Adrenal gland (tissue), 12 donors: ENCODE data around the gene CDC42. TPM values are rescaled to one million over a fixed set of nuclear protein-coding genes. Genes with fewer than 3 reads are reported as not detected.
A peak's percentile ranks its signal among the peaks of the same experiment; 100 is the strongest.

Source experiments
- DNase-seq, 7 donors: peaks; one replicate each; pipeline ENCODE4 v3.0.0-alpha.2; 2019 to 2020
- H3K27ac ChIP-seq, 5 donors: fragments of 200-600 bp; sonication (generic) in 4 of 5; 1 replicate in 3 of 5; 2 replicates in 2 of 5; pipeline versions ENCODE4 v1.5.1 to v1.8.0; 2016 to 2020; ENCODE audit warnings: mild to moderate bottlenecking in 1 of 5
- H3K27me3 ChIP-seq: fragments of 200-600 bp; 2 replicates; pipeline ENCODE4 v1.8.0; 2021
- H3K36me3 ChIP-seq, 2 donors: fragments of 200-600 bp; replicated peaks in 1 of 2; 1 replicate in 1 of 2; 2 replicates in 1 of 2; pipeline versions ENCODE4 v1.5.1 to v1.8.0; 2018 to 2022
- H3K4me1 ChIP-seq, 2 donors: fragments of 200-600 bp; replicated peaks in 1 of 2; 1 replicate in 1 of 2; 2 replicates in 1 of 2; pipeline versions ENCODE4 v1.5.1 to v1.8.0; 2018 to 2021
- H3K4me3 ChIP-seq, 4 donors: fragments of 200-600 bp; sonication (generic) in 3 of 4; one replicate each; pipeline ENCODE4 v1.5.1; 2016 to 2018
- H3K9me3 ChIP-seq, 3 donors: fragments of 200-600 bp; sonication (generic) in 1 of 3; replicated peaks in 1 of 3; 1 replicate in 2 of 3; 2 replicates in 1 of 3; pipeline versions ENCODE4 v1.5.1 to v1.8.0; 2016 to 2021
- CTCF ChIP-seq, 6 experiments: fragments of 450-650 bp in 4 of 6; fragments of 200-600 bp in 2 of 6; sonication (generic) in 1 of 6; IDR thresholded peaks; 1 replicate in 5 of 6; 2 replicates in 1 of 6; pipeline versions ENCODE4 v1.5.1 to v1.8.0; 2016 to 2021; ENCODE audit warnings: antibody characterized with exemption in 6 of 6, mild to moderate bottlenecking in 2 of 6, moderate library complexity in 1 of 6
- POLR2A ChIP-seq, 2 donors: fragments of 450-650 bp; IDR thresholded peaks; one replicate each; pipeline ENCODE4 v1.6.1; 2017; ENCODE audit warnings: antibody characterized with exemption in 2 of 2, mild to moderate bottlenecking in 2 of 2, moderate library complexity in 1 of 2
- WGBS, 4 donors: extraction: QIAGEN DNeasy Blood & Tissue Kit in 2 of 4; methylation state at CpG; one replicate each; pipeline versions ENCODE4 v1.1.5 to v1.1.7; 2013 to 2017; 5-methylcytosine and 5-hydroxymethylcytosine counted together
- intact Hi-C, 2 donors: fragments of 100-400 bp; cut with DNase I; formaldehyde crosslinking; loops; one replicate each; pipeline versions ENCODE4 v1.14.1 to v1.15.0; 2022 to 2023
- polyA plus RNA-seq, 3 donors: library from polyadenylated mRNA; stranded (reverse); fragments of 200-250 nt in 2 of 3; fragments of 350-450 nt in 1 of 3; fragmentation: Illumina TruSeq in 1 of 3; extraction: RNeasy Lipid Tissue Mini Kit (QIAGEN cat#74804) in 1 of 3; gene quantifications; one replicate each; pipeline ENCODE4 v1.2.3, GENCODE V29; 2013 to 2014
- total RNA-seq, 9 donors: library from RNA; depleted of rRNA in 4 of 9; stranded (reverse); fragments of >200 nt in 4 of 9; fragments of 120-200 nt in 1 of 9; fragmentation: NEBNext Ultra II Directional in 1 of 9; extraction: Animal tissue kit (Norgen Biotek cat#: 25700) in 1 of 9; gene quantifications; one replicate each; pipeline versions ENCODE4 v1.1.0 to v1.2.4, GENCODE V29; 2013 to 2023
- donor health status: healthy with polysubstance abuse.
- donor health status: Bipolar disorder and iron deficiency.
- donor health status: DM: yes; HTN: yes; CAD: no.
- donor health status: DM: no; HTN: no; CAD: no.
- donor health status: DM: no; HTN: no; CAD: no.
- donor health status: DM: yes; HTN: yes; CAD: no.

Gene CDC42
- total and polyA plus RNA-seq, 12 donors = 69.6 to 351 (median 215) TPM

GRCh38 chr1:22077728-22078127 is 25.2 kb downstream of the CDC42 start:
- WGBS, 4 donors = 21 to 33% (median 22%) methylated on average over 5 of the region's 5 CpGs
- Histone ChIP-seq H3K27me3 (no peaks in the 10 kb centered on the region), H3K4me1 (peaks cover 33 to 71% of the 10 kb centered on the region in 2 donors), H3K9me3 (no peaks in the 10 kb centered on the region), H3K27ac (no peak overlapping the region), H3K4me3 (no peak overlapping the region), H3K36me3 (peaks cover 0 to 24% of the 10 kb centered on the region in 2 donors)
- intact Hi-C loops = no loop called here
- TF ChIP-seq CTCF (IDR thresholded peaks at IDR 0.05) (no peak), POLR2A (IDR thresholded peaks at IDR 0.05) (no peak)
- DNase-seq = no peak

- intact Hi-C loops = no loop called here
- no peak overlapping the region for H3K27ac ChIP-seq
- H3K9me3 ChIP-seq = no peaks in the 10 kb centered on the region
- H3K4me1 ChIP-seq = peaks cover 29 to 67% of the 10 kb centered on the region in 2 donors
- no peak overlapping the region for H3K4me3 ChIP-seq
- 77 to 82% (median 80%) methylated on average over 2 of the region's 2 CpGs for WGBS, 4 donors
- DNase-seq = no peak
- TF ChIP-seq CTCF (IDR thresholded peaks at IDR 0.05) (no peak), POLR2A (IDR thresholded peaks at IDR 0.05) (no peak)
- peaks cover 0 to 24% of the 10 kb centered on the region in 2 donors for H3K36me3 ChIP-seq
- H3K27me3 ChIP-seq = no peaks in the 10 kb centered on the region
These were observed 25.6 kb downstream of the CDC42 start for GRCh38 chr1:22078133-22078532.

- DNase-seq = no peak
- 82 to 91% (median 87%) methylated on average over 2 of the region's 2 CpGs for WGBS, 4 donors
- no peaks in the 10 kb centered on the region for H3K9me3 ChIP-seq
- TF ChIP-seq POLR2A (IDR thresholded peaks at IDR 0.05) = no peak
- TF ChIP-seq CTCF (IDR thresholded peaks at IDR 0.05) = no peak
- H3K4me1 ChIP-seq = peaks cover 18 to 46% of the 10 kb centered on the region in 2 donors
- intact Hi-C loops = no loop called here
- H3K27me3 ChIP-seq = no peaks in the 10 kb centered on the region
- peaks cover 0 to 24% of the 10 kb centered on the region in 2 donors for H3K36me3 ChIP-seq
- H3K4me3 ChIP-seq = no peak overlapping the region
- no peak overlapping the region for H3K27ac ChIP-seq
These were observed 27.7 kb downstream of the CDC42 start for GRCh38 chr1:22080191-22080590.

GRCh38 chr1:22088331-22088730 is 35.8 kb downstream of the CDC42 start:
- TF ChIP-seq POLR2A (IDR thresholded peaks at IDR 0.05) = no peak
- TF ChIP-seq CTCF (IDR thresholded peaks at IDR 0.05) = no peak
- intact Hi-C loops = no loop called here
- no peaks in the 10 kb centered on the region for H3K27me3 ChIP-seq
- no peak overlapping the region for H3K4me3 ChIP-seq
- H3K36me3 ChIP-seq = peaks cover 0 to 35% of the 10 kb centered on the region in 2 donors
- H3K27ac ChIP-seq = peak overlapping the region in 1 of 5 donors; percentile 13
- H3K9me3 ChIP-seq = no peaks in the 10 kb centered on the region
- H3K4me1 ChIP-seq = peaks cover 16 to 39% of the 10 kb centered on the region in 2 donors
- no peak for DNase-seq
- 49 to 59% (median 52%) methylated on average over 2 of the region's 2 CpGs for WGBS, 4 donors
